Gastrocnemius medialis (tissue), 4 donors: ENCODE measurements around the gene PSMD12.

Source experiments
- POLR2A ChIP-seq, 2 donors: fragments of 450-650 bp; IDR thresholded peaks; one replicate each; pipeline ENCODE4 v1.6.1; 2017; ENCODE audit warnings: antibody characterized with exemption in 2 of 2, mild to moderate bottlenecking in 2 of 2, moderate library complexity in 2 of 2
- TF ChIP-seq, protein P1 (sequence below), 5 experiments: fragments of 450-650 bp in 3 of 5; fragments of 200-600 bp in 2 of 5; sonication (generic) in 2 of 5; IDR thresholded peaks in 4 of 5; conservative IDR thresholded peaks in 1 of 5; 1 replicate in 4 of 5; 2 replicates in 1 of 5; pipeline ENCODE4 v1.5.1; 2016 to 2019; ENCODE audit warnings: antibody characterized with exemption in 5 of 5, mild to moderate bottlenecking in 3 of 5, moderate library complexity in 3 of 5

DNA sequence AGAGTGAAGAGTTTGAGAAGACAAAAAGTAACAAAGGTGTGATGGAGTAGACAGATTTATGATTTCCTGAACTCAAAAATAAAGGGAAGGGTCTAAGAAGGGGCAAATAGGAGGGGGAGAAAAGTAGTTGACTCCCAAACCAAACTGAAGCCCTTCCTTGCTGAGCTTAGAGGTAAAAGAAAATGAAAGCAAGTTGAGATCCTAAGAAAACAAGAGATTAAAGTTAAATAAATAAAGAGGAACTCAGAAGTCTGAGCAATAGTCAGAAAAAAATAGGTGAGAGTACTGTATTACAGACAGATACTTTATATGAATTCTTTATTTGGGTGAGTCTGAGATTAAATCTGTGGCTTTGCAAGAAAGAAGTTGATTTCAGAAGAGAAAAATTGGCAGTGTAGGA, 3.3 kb upstream of the PSMD12 start:
- TF ChIP-seq, protein P1, sequence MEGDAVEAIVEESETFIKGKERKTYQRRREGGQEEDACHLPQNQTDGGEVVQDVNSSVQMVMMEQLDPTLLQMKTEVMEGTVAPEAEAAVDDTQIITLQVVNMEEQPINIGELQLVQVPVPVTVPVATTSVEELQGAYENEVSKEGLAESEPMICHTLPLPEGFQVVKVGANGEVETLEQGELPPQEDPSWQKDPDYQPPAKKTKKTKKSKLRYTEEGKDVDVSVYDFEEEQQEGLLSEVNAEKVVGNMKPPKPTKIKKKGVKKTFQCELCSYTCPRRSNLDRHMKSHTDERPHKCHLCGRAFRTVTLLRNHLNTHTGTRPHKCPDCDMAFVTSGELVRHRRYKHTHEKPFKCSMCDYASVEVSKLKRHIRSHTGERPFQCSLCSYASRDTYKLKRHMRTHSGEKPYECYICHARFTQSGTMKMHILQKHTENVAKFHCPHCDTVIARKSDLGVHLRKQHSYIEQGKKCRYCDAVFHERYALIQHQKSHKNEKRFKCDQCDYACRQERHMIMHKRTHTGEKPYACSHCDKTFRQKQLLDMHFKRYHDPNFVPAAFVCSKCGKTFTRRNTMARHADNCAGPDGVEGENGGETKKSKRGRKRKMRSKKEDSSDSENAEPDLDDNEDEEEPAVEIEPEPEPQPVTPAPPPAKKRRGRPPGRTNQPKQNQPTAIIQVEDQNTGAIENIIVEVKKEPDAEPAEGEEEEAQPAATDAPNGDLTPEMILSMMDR (IDR thresholded peaks at IDR 0.05 in 4 of 5, conservative IDR thresholded peaks at IDR 0.05 in 1 of 5): no peak
- TF ChIP-seq POLR2A (IDR thresholded peaks at IDR 0.05): no peak
